ENCODE measurements around the gene DLG1. TPM values are rescaled to one million over a fixed set of nuclear protein-coding genes. Genes with fewer than 3 reads are reported as not detected.
"Not testable (repeated sequence)": the region's sequence is repeated elsewhere in the genome, so short reads cannot be mapped to it uniquely, and the experiment has no call there.

DLG1 gene
- total RNA-seq, 1 experiment from 2014 or later = 28.9 TPM

GRCh38 chr3:197297476-197298340, 704 bp downstream of the DLG1 start:
- DNase-seq (ENCODE audit: low read depth, low spot score) = peak; percentile 85
- in situ Hi-C loops (cut with HindIII; ENCODE audit: low pct_unique_long_range_greater_than_20kb, low sequenced_read_pairs) = no loop called here

- in situ Hi-C loops (cut with HindIII; ENCODE audit: low pct_unique_long_range_greater_than_20kb, low sequenced_read_pairs) = no loop called here
- no peak for DNase-seq (ENCODE audit: low read depth, low spot score)
Observed at GRCh38 chr3:197297002-197297401, 1.4 kb downstream of the DLG1 start.

DNA sequence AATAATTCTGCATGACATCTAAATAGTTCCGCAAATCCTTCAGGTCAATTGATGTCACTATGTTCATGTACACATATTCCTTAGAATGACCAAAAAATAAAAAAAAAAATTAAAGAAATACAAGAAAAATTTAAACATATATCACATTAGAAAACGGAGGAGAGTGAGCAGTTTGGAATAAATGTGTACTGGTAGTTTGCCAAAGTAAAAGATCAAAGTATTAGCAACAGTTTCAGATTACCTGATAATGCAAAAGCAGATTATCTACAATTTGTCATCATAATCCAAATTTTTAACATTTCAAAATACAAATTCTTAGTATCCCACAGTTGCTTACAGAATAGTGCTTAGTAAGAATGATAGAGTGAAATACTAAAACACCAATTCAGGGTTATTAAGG, 1.9 kb downstream of the DLG1 start:
- DNase-seq (ENCODE audit: low read depth, low spot score) = no peak

GRCh38 chr3:197295871-197296270, 2.5 kb downstream of the DLG1 start:
- DNase-seq (ENCODE audit: low read depth, low spot score) = no peak
- in situ Hi-C loops (cut with HindIII; ENCODE audit: low pct_unique_long_range_greater_than_20kb, low sequenced_read_pairs) = no loop called here

More for the DNA sequence above, 1.9 kb downstream of the DLG1 start:
- in situ Hi-C loops (cut with HindIII; ENCODE audit: low pct_unique_long_range_greater_than_20kb, low sequenced_read_pairs) = no loop called here

DNA sequence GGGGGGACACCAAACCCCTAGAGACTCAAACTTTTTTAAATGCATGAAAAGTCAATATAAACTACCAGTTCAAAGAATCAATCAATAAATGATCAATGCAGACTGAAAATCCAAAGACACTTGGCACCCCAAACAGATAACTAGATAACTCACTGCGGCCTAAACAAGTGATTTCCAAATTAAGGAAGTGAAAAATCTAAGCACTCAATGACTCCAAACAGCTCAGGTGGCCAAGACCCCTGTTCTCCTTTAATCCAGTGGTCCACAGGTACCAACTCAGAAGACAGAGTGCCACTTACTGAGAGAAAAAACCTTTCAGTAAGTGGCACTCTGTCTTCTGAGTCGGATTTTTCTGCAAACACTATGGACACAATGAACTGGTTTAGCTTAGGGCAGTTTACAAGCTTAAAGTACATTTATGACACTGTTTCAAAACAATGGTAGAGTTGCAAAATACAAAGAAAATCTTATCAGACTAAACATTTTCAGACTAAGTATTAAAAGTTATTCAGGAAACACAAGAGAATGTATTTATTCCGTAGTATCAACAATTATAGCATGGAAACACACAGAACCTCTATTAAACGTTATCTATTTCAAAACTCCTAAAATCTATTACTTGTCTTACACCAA, 4.7 kb downstream of the DLG1 start:
- in situ Hi-C loops (cut with HindIII; ENCODE audit: low pct_unique_long_range_greater_than_20kb, low sequenced_read_pairs) = no loop called here
- no peak for DNase-seq (ENCODE audit: low read depth, low spot score)

DNA sequence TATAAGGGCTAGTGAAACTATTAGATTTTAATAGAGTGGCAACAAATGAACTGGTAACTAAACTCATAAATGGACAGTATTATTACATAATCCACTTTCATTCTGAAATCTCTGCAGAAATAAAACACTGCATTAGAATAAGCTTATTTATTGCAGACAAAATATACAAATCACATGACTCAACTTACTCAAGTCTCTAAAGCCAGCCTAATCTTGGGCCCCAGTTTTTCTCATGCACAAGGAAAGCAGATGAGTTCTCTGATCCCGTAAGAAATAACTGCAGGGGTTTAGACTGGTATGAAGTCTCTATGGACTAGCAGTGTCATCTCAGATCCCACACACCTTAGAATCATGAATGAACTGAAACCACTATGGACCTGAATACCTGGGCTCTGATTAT, 5.8 kb downstream of the DLG1 start:
- in situ Hi-C loops (cut with HindIII; ENCODE audit: low pct_unique_long_range_greater_than_20kb, low sequenced_read_pairs) = no loop called here
- DNase-seq (ENCODE audit: low read depth, low spot score) = no peak

- in situ Hi-C loops (cut with HindIII; ENCODE audit: low pct_unique_long_range_greater_than_20kb, low sequenced_read_pairs) = no loop called here
Observed at GRCh38 chr3:197292083-197292646, 6.2 kb downstream of the DLG1 start.

GRCh38 chr3:197289726-197290125, 8.7 kb downstream of the DLG1 start:
- DNase-seq (ENCODE audit: low read depth, low spot score) = no peak

More at GRCh38 chr3:197292083-197292646, 6.2 kb downstream of the DLG1 start:
- DNase-seq (ENCODE audit: low read depth, low spot score) = no peak

GRCh38 chr3:197286678-197287077, 11.7 kb downstream of the DLG1 start:
- in situ Hi-C loops (cut with HindIII; ENCODE audit: low pct_unique_long_range_greater_than_20kb, low sequenced_read_pairs) = no loop called here

More at GRCh38 chr3:197289726-197290125, 8.7 kb downstream of the DLG1 start:
- in situ Hi-C loops (cut with HindIII; ENCODE audit: low pct_unique_long_range_greater_than_20kb, low sequenced_read_pairs) = no loop called here

DNA sequence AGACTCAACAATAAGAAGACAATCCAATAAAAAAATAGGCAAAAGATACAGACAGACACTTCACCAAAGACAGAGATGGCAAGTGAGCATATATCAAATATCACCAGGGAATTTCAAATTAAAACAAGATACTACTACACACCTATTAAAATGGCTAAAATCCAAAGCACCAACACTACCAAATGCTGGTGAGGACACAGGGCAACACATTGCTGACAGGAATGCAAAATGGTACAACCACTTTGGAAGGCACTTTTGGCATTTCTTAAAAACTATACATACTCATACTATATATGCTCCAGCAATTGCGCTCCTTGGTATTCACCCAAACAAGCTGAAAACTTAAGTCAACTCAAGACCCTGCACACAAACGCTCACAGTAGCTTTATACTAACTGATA, 12.9 kb downstream of the DLG1 start:
- in situ Hi-C loops (cut with HindIII; ENCODE audit: low pct_unique_long_range_greater_than_20kb, low sequenced_read_pairs) = no loop called here
- no peak for DNase-seq (ENCODE audit: low read depth, low spot score)

More at GRCh38 chr3:197286678-197287077, 11.7 kb downstream of the DLG1 start:
- no peak for DNase-seq (ENCODE audit: low read depth, low spot score)

GRCh38 chr3:197283045-197283444, 15.4 kb downstream of the DLG1 start:
- no peak for DNase-seq (ENCODE audit: low read depth, low spot score)
- in situ Hi-C loops (cut with HindIII; ENCODE audit: low pct_unique_long_range_greater_than_20kb, low sequenced_read_pairs) = no loop called here

GRCh38 chr3:197281849-197282248, 16.6 kb downstream of the DLG1 start:
- no peak for DNase-seq (ENCODE audit: low read depth, low spot score)
- in situ Hi-C loops (cut with HindIII; ENCODE audit: low pct_unique_long_range_greater_than_20kb, low sequenced_read_pairs) = no loop called here

DNA sequence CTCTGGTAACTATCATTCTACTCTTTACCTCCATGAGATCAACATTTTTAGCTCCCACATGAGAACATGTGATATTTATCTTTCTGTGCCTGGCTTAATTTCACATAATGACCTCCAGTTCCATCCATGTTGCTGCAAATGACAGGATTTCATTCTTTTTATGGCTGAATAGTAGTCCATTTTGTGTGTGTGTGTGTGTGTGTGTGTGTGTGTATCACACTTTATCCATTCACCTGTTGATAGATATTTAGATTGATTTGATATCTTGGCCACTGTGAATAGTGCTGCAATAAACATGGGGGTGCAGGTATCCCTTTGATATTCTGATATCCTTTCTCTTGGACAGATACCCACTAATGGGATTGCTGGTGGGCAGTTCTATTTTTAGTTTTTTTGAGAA, 18.3 kb downstream of the DLG1 start:
- no peak for DNase-seq (ENCODE audit: low read depth, low spot score)
- in situ Hi-C loops (cut with HindIII; ENCODE audit: low pct_unique_long_range_greater_than_20kb, low sequenced_read_pairs) = no loop called here

- in situ Hi-C loops (cut with HindIII; ENCODE audit: low pct_unique_long_range_greater_than_20kb, low sequenced_read_pairs) = no loop called here
- DNase-seq (ENCODE audit: low read depth, low spot score) = no peak
Observed at GRCh38 chr3:197278933-197279332, 19.5 kb downstream of the DLG1 start.

DNA sequence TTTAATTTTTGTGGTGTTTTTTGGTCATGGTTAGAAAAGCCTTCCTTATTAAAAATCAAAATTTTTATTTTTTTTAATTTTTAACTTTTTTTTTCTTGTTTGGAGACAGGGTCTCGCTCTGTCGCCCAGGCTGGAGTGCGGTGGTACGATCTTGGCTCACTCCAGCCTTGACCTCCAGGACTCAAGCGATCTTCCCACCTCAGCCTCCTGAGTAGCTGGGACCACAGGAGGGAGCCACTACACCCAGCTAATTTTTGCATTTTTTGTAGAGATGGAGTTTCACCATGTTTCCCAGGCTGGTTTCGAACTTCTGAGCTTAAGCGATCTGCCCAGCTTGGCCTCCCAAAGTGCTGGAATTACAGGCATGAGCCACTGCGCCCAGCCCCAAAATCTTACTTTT, 21.6 kb downstream of the DLG1 start:
- in situ Hi-C loops (cut with HindIII; ENCODE audit: low pct_unique_long_range_greater_than_20kb, low sequenced_read_pairs) = not testable (repeated sequence)
- peak; percentile 44 for DNase-seq (ENCODE audit: low read depth, low spot score)

- DNase-seq (ENCODE audit: low read depth, low spot score) = no peak
- in situ Hi-C loops (cut with HindIII; ENCODE audit: low pct_unique_long_range_greater_than_20kb, low sequenced_read_pairs) = no loop called here
Observed at GRCh38 chr3:197270558-197271317, 27.7 kb downstream of the DLG1 start.

DNA sequence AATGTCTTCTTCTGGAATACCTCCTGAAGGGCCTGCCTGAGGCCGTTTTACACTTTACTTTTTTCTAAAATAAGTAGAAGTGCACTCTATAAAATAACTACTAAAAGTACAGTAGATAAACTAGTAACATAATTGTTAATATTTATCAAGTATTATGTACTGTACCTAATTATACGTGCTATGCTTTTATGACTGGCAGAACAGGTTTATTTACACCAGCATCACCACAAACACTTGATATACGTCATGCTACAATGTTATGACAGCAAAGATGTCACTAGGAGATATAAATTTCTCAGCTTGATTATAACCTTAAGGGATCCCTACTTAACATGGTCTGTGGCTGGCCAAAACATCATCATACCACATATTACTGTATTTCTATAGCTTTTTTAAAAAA, 29.4 kb downstream of the DLG1 start:
- in situ Hi-C loops (cut with HindIII; ENCODE audit: low pct_unique_long_range_greater_than_20kb, low sequenced_read_pairs) = no loop called here
- DNase-seq (ENCODE audit: low read depth, low spot score) = no peak

DNA sequence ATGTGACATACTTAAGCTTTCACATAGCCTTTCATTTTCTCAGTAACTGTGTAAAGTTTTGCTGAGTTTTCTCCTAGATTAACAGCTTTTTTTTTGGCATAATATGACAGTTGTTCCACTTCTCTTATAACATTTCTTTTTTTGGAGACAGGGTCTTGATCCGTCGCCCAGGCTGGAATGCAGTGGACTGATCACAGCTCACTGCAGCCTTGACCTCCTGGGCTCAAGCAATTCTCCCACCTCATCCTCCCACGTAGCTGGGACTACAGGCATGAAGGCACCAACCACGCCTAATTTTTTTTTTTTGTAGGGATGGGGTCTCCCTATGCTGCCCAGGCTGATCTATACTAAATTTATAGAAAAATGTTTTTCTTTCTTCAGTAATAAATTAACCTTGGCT, 30.1 kb downstream of the DLG1 start:
- in situ Hi-C loops (cut with HindIII; ENCODE audit: low pct_unique_long_range_greater_than_20kb, low sequenced_read_pairs) = no loop called here

More for the DNA sequence above, 30.1 kb downstream of the DLG1 start:
- DNase-seq (ENCODE audit: low read depth, low spot score) = no peak

Measured in SK-MEL-5 (cell line).